ENCODE measurements around the gene FYCO1.

Gene FYCO1

DNA sequence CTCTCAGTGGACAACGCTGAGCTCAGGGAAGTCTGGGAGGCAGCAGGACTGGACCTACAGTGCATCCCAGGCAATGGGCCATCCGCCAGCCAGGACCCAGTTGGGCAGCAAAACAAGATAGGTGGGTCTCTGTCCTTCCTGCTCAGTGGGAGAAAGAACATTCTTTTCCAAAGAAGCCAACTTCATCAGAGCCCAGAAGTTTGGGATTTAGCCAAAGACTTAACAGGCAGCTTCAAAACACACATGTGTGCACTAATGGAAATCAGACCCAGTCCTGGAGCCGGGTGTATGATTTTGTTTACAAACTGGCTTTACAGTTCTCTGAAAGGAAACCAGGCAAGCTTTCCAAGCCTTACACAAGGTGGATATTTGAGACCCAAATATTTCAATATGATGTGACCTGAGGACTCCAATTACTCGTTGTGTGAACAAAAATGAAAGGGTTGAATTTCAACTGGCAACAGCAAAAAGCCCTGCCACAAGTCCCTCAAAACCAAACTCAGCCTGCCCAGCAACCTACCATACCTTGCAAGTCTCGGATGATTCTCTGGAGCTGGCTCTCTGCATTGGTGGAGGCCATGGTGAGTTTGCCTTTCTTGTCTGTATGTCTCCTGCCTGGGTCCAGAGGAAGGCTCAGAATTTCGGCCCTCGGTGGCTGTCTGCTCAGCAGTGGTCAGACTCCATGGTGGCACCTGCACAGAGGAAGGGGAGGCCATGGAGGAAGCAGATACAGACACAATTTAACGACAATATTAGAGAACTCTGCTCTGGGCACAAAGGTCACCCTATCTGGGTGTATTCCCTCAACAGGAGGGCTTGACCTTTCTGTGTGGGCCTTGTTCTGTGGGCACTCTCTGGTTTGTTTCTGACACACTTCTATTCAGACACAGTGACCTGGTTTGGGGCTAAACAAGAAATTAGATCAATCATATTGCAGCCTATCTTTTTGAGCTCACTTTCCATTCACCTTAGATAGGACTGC lies 11.0 kb downstream of the FYCO1 start:
- no peak for DNase-seq (ENCODE audit: low read depth in 1 of 2, low spot score in 1 of 2)

DNA sequence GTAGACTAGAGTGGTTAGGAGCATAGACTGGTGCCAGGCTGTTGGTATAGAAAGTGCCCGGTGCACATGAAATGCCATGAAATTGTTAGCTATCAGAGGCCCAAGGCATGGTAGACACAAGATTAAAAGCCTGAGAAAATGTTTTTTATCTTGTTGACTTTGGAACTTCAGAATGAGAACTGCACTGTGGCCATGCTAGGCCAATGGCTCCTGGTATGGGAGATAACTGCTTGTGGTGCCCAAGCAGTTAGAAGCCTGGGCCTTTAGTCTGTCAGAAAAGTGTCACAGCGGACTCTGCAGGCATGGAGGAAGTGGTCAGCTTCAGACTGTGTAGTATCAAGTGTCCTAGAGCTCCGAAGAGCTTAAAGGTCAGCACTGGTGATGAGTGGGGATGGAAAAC lies 11.9 kb downstream of the FYCO1 start:
- DNase-seq (ENCODE audit: low read depth in 1 of 2, low spot score in 1 of 2), result no peak

DNA sequence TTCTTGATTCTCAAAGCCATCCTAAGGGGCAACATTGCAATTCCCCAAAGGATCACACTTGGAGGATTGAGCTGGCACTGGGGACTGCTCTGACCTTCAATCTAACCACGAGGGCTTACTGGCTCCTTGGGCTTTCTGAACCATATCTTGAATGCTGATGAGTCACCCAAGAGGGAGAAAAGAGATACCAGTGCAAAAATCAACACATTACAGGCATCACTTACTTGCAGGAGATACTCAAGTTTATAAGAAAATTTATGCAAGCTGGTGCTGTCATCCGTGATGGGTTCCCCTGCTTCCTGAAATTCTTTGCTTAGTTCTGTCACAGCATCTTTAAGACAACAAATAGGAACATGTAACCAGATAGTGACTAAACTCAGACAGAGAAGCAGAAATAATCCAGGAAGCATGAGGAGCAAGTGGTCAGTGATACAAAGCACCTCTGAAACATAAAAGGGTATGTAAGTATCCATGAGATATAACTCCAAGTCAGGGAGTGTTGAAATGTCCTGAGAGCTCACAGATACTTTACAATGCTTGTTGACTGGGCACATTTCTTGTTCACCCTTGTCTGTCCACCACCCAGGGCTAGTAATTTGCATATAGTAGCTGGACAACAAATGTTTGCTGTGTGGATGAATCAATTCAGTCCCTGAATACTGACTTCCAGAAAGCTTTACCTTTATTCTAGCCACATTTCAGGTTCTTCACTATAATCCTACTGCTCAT lies 14.1 kb downstream of the FYCO1 start:
- no peak for DNase-seq (ENCODE audit: low read depth in 1 of 2, low spot score in 1 of 2)

DNA sequence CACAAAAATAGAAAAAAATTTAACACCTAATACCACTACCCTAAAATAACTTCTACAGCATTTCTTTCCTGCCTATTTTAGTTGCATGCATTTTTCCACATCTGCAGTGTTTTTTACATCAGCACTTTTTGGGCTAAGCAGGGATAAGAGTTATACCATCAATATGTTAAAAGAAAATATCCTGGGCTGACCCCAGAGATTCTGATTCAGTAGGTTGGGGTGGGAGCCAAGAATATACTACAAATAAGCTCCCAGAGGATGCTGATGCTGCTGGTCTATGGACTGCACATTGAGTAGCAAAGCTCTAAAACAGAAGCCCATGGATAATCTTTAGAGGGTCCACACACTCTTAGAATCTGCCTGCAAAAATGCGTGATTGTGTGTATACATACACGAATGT lies 14.8 kb downstream of the FYCO1 start:
- DNase-seq (ENCODE audit: low read depth in 1 of 2, low spot score in 1 of 2), result no peak

DNA sequence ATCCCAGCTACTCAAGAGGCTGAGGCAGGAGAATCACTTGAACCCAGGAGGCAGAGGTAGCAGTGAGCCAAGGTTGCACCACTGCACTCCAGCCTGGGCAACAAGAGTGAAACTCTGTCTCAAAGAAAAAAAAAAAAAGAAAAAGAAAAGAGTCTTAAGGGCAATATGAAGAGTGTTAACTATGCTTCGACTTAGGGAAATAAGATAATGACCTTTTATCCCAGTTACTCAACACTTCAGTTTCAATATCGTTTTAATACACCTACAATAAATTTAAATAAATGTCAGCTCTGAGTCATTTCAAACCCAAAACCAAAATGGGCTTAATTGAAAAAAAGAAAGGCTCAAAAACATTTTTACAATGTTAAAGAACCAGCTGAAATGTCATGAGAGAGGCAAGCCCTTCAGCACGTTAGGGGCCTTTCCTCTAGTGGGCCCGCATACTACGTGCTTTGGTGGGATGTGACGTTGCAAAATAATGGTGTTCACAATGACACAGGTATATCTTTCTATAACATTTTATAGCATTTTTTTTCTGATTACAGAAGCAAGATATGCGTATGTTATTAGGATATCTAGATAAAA lies 15.3 kb downstream of the FYCO1 start:
- no peak for DNase-seq (ENCODE audit: low read depth in 1 of 2, low spot score in 1 of 2)

DNA sequence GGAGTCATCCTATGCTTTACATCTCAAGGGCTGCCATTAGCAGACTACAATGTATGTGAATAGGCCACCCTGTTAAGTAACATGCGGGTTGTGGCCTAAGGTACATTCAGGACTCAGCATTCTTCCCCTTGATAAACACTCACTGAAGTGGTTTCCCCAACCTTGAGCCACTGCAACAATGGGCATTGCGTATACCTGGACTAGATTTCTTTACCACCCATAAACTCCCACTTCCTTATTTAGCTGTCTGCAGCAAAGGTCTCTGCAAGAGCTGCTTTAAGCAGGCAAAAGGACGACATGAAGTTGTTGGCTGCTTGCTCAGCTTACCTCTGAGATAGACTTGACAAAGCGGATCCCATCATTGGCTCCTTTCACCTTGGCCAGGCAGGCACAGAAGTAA lies 16.2 kb downstream of the FYCO1 start:
- no peak for DNase-seq (ENCODE audit: low read depth in 1 of 2, low spot score in 1 of 2)

DNA sequence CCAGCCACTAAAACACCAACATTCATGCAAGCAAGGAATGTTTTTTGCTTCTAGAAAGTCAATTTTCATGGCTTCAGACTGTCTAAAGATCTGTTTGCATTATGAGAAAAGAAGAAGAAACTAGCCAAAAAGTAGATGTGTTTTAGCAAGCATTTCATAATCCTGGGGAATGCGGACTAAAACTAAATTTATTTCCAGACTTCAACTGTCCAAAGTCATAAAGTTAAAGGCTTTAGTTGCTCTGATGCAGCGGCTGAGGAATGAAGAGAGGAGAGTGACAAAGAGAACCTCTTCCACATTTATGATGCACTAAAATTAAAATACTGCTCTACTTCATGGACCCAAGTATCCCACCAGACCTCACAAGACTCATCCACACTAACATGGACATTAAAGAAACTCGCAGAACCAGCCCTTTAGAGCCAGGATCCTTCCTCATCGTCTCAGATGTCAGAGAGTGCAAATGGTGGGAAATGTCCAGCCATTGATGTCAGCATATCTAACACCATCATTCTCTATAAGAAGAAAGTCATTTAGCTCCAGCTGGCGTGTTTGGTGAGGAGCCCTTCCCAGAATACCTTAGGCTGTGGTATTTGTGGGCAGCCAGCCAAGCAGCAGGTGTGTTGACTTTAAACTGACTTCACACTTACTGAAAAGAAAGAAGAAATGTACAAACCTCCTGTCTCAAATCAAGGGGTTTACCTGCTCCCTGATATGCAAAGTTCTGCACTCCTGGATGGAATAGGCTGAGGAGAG lies 17.4 kb downstream of the FYCO1 start:
- peak in 1 of 2 donors; percentile 43 for DNase-seq (ENCODE audit: low read depth in 1 of 2, low spot score in 1 of 2)

DNA sequence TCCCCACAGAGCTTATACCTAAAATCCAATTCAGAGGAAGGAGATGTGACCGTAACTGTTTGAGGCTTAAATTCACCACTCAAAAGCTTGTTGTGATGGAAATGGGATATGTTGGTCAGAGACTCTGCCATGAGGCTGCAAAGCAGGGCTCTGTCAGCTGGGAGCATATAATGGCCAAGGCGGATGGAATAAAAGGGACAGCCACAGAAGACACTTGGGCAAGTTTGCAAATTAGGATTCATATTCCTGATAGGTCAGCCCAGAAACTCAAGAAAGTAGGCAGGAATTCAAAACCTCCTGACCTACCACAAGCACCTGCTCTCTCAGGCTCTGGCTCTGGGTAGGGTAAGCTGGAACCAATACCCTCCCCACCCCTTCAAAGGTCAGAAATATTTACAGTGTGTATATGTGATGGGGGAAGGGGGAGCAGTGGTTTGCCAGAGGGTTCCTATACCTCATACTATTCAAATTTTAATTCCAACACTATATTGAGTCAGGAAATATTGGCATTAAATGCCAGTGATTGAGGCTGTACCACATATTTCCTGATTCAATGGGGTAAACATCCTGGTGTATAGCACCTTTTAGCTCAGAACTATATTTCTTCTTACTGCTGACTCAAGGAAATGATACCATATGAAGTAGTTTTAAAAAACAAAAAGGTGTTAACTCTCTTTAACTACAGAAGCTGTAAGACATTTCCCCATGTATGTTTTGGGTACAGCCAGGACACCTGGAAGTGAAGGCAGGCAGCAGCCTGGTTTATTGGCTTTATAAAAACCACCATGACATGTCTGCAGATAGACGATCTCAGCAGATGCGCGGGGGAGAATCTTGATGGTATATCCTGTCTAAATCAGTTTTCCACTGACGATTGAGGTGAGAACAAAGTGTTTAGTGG lies 19.2 kb downstream of the FYCO1 start:
- no peak for DNase-seq (ENCODE audit: low read depth in 1 of 2, low spot score in 1 of 2)

DNA sequence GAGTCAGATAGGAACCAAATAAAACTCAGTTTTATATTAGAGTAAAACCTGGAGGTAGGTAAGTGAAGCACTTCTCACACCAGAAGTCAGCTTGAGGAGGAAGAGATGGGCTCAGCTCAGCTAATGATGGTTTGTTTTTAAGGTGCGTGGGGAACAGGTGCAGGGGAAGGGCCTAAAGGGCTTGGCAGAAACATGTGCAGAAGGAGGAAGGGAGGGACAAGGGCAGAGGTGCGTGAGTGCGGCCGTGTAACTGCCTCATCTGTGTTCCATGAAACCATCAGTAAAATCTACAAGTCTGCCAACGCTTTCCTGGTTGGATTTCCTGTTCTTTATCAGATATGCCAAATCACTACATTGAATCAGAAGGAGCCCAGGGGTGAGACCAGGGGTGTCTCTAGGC lies 19.9 kb downstream of the FYCO1 start:
- DNase-seq (ENCODE audit: low read depth in 1 of 2, low spot score in 1 of 2), result no peak

DNA sequence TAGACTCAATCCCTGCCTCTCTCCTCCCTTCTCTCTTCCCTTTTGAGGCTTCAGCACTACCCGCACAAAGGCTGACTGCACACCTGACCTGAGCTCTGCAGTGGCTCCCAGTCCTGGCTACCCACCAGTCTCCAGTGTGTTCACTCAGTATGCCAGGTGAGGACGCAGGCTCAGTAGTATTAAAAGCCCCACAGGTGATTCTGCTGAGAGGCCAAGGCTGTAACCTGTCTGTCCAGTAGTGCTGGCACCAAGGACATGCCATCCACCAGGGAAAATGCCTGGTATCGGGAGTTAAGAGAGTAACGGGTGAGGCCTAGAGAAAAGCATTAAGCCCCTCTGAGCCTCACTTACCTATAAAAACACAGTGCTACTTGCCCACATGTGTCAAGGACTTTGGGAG lies 20.9 kb downstream of the FYCO1 start:
- no peak for DNase-seq (ENCODE audit: low read depth in 1 of 2, low spot score in 1 of 2)

DNA sequence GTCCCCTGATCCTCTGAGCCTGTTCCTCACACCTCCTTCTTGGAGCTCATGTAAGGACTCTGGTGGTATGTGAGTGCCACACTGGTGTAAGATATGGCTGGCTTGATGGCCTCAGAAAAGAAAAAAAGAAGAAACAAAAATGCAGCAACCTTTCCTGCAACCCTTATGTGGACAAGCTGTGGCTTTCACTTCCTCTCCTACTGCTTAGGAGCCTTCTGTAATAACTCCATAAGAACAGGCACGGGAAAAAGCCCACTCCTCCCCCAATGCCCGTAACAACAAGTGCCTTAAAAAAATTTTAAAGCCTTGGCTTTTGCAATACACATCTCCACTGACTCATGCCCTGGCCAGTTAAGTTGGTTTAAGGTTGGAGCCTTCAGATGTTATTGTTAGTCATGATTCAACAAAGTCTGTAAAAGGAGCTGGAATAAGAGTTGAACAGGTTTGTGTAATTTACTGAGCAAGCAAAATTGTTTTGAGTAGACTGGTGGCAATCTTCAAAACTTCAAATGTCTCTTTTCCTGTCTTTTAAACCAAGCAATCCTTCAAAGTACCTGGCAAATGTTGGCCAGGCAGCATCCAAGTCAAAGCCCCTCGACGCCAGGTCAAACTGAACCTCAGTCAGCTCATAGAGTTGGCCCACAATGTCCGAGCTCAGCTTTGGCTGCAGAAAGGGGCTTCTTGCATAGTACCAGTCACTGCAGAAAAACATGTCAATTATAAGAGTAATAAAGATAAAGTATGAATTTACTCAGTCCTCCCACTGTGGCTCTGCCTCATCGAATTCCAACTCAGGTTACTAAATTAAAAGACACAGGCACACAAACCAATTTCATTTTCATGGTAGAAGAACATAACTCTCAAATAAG lies 22.9 kb downstream of the FYCO1 start:
- DNase-seq (ENCODE audit: low read depth in 1 of 2, low spot score in 1 of 2), result no peak

DNA sequence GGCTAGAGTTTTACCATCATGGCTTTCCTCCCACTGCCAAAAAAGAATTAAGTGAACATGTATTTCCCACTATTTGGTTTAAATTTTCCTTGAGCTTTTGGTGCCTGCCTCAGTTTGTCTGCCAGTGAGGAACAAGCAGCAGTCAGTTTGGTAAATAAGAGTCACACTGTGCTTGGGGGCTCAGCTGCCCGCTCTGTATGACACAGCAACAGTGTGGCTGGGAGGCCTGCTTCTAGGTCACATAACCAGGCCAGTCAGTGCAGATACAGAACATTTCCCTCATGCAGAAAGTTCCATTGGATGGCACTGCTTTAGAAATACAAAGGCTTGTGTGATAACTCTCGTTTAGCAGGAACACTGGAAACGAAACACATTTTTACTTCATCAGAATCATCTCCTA lies 25.7 kb downstream of the FYCO1 start:
- DNase-seq (ENCODE audit: low read depth in 1 of 2, low spot score in 1 of 2), result no peak

DNA sequence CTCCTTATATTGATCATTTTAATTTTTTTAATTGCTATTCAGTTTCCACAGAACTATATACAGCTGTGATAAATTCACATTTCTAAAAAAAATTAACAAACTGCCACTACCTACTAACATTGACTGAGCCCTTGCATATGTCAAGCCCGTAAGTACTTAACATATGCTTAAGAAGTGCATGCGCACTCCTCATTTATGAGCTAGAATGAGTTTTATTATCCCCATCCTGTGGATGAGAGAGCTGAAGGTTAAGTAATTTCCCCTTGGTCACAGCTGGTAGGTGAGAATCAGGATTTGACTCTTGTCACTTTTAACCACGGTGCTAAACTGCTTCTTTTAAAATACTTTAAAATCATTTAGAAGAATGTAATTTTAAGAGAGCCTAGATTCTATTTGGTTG lies 26.5 kb downstream of the FYCO1 start:
- DNase-seq (ENCODE audit: low read depth in 1 of 2, low spot score in 1 of 2), result no peak

DNA sequence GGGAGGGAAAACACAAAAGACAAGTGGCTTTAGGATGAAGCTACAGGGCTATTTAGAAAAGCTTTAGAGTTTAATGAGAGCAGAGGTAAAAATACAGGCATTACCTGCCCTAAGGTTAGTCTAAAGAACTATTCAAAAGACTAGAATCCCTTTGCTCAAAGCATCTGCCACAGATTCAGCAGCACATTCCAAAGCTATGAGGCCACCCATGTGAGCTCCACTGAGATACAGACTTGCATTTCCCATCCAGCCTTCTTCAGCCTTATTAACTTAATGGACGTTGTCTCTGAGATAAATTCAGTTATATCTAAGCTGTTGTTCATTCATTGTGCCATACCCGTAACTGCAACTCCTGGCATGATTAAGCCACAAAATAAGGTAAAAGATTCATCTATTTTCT lies 26.9 kb downstream of the FYCO1 start:
- DNase-seq (ENCODE audit: low read depth in 1 of 2, low spot score in 1 of 2), result no peak

DNA sequence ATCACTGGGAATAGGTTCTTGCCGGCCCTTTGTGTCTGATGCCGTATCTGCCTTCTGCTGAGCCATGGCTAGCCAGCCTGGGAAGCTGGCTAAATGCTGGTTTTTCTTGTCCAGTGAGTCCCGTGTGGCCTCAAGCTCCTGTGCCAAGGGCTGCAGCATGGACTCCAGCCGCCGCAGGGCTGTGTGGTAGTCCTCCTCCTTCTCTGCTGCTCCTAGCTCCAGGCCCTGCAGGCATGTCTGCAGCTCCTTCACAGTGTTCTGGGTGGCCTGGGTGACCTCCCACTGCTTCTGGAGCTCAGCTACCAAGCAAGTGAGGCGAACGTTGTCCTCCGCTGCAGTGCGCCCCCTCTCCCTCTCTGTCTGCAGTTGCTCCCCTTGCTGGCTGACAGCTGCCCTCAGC lies 27.5 kb downstream of the FYCO1 start:
- DNase-seq (ENCODE audit: low read depth in 1 of 2, low spot score in 1 of 2), result no peak

DNA sequence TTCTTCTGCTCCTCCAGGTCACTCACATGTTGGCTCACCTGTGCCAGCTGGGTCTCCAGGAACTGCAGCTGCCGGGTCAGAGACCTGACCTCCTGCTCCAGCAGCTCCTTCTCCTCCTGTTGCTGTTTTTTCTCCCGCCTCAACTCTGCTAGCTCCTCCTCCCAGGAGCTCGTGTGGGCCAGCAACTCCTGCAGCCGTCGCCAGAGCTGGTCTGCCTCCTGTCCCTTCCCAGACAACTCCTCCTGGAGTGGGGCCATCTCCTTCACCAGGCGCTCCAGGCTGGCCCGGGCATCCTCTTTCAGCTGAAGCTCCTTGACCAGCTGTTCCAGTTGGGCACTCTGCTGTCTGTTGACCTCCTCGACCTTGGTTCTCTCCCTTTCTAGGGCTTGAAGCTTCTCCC lies 27.9 kb downstream of the FYCO1 start:
- no peak for DNase-seq (ENCODE audit: low read depth in 1 of 2, low spot score in 1 of 2)

DNA sequence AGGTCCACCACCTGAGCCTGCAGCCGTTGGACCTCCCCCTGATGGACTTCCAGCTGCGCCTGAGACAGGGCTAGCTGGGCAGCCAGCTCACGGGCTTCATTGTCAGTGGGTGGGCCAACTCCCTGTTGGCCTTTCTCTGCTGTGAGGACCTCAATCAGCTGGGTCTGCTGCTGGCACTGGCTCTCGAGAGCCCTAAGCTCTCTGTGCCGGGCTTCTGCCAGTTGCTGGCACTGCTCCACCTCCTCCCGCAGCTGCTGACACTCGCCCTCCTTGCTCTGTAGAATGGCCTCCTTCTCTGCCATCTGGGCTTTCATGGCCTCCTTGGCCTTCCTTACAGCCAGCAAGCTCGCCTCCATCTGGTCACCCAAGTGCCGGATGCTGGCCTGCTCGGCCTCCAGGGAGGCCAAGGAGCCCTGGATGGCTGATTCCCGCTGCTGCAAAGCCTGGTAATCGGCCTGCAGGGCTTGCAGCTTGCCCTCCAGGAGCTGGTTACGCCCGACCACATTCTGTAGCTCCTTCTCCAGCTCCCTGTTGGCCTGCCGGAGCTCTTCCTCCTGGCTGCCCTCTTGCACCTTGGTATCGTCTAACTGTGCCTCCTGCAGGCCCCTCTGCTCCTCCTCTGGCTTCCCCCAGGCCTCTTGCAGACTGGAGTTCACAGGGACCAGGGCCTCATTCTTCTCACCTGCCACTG lies 28.5 kb downstream of the FYCO1 start:
- no peak for DNase-seq (ENCODE audit: low read depth in 1 of 2, low spot score in 1 of 2)

DNA sequence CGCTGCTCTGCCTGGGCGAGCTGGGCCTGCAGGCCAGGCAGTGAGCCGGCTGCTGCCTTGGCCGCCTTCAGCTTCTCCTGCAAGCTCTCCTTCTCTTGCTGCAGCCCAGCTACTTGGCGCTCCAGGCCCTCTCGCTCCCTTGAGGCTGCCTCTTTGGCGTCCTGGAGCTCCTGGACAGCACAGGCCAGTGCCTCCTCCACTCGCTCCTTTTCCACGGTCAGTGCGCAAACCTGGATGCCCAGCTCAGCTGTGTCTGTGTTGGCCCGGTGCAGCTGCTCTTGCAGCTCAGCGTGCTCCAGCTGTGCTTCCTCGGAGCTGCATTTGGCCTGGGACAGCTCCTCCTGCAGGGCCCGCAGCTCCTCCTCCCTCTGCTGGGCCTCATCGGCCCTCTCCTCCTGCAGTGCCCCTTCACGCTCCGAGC lies 29.2 kb downstream of the FYCO1 start:
- DNase-seq (ENCODE audit: low read depth in 1 of 2, low spot score in 1 of 2), result no peak

DNA sequence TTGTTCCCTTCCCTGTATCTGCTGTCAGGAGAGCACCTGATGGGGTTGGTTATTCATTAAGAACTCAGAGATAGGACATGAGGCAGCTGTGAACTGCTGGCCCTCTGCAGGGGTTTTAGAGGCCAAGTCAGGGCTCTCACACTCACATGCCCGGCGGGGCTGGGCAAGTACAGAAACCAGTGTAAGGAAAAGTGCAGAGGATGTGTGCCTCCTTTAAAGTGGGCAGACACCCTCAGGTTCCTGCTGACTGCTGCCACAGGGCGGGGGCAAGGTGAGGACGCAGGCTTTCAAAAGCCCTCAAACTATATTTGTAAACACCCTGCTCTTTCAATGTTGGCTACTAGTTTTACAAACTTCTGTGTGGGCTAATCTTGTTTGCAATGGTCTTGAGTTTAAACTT lies 30.0 kb downstream of the FYCO1 start:
- DNase-seq (ENCODE audit: low read depth in 1 of 2, low spot score in 1 of 2), result no peak
